Spleen (tissue), 11 donors: Measurements from ENCODE around the gene FAIM2. TPM values are rescaled to one million over a fixed set of nuclear protein-coding genes. Genes with fewer than 3 reads are reported as not detected.

Source experiments
- DNase-seq: peaks from one replicate; pipeline ENCODE4 v3.0.0-alpha.2; 2020
- H3K27ac ChIP-seq, 8 donors: fragments of 200-600 bp; sonication (generic) in 7 of 8; 1 replicate in 4 of 8; 2 replicates in 4 of 8; pipeline versions ENCODE4 v1.5.0 to v1.8.0; 2016 to 2021; ENCODE audit warnings: inconsistent platforms in 4 of 8, mild to moderate bottlenecking in 4 of 8, moderate library complexity in 1 of 8
- H3K27me3 ChIP-seq, 7 donors: fragments of 200-600 bp; sonication (generic) in 6 of 7; replicated peaks in 1 of 7; 1 replicate in 4 of 7; 2 replicates in 3 of 7; pipeline versions ENCODE4 v1.5.0 to v1.8.0; 2016 to 2021; ENCODE audit warnings: inconsistent platforms in 3 of 7, mild to moderate bottlenecking in 1 of 7
- H3K36me3 ChIP-seq, 6 donors: fragments of 200-600 bp; sonication (generic) in 5 of 6; 1 replicate in 4 of 6; 2 replicates in 2 of 6; pipeline versions ENCODE4 v1.5.0 to v1.8.0; 2016 to 2021; ENCODE audit warnings: inconsistent platforms in 2 of 6
- H3K4me1 ChIP-seq, 6 donors: fragments of 200-600 bp; sonication (generic) in 5 of 6; 1 replicate in 3 of 6; 2 replicates in 3 of 6; pipeline versions ENCODE4 v1.5.0 to v1.8.0; 2016 to 2021; ENCODE audit warnings: inconsistent platforms in 3 of 6
- H3K4me3 ChIP-seq, 8 donors: fragments of 200-600 bp; sonication (generic) in 7 of 8; 1 replicate in 4 of 8; 2 replicates in 4 of 8; pipeline versions ENCODE4 v1.5.0 to v1.8.0; 2016 to 2021; ENCODE audit warnings: inconsistent platforms in 4 of 8, mild to moderate bottlenecking in 4 of 8, moderate library complexity in 2 of 8
- H3K9me3 ChIP-seq, 8 donors: fragments of 200-600 bp; sonication (generic) in 7 of 8; 1 replicate in 4 of 8; 2 replicates in 4 of 8; pipeline versions ENCODE4 v1.5.0 to v1.8.0; 2016 to 2021; ENCODE audit warnings: inconsistent platforms in 4 of 8
- CTCF ChIP-seq, 11 experiments: fragments of 200-600 bp in 7 of 11; fragments of 450-650 bp in 4 of 11; sonication (generic) in 4 of 11; IDR thresholded peaks in 8 of 11; conservative IDR thresholded peaks in 3 of 11; 1 replicate in 7 of 11; 2 replicates in 4 of 11; pipeline versions ENCODE4 v1.4.0 to v1.8.0; 2016 to 2021; ENCODE audit warnings: antibody characterized with exemption in 11 of 11, inconsistent platforms in 4 of 11, mild to moderate bottlenecking in 1 of 11
- POLR2A ChIP-seq, 3 donors: fragments of 450-650 bp; IDR thresholded peaks; one replicate each; pipeline ENCODE4 v1.5.1; 2017; ENCODE audit warnings: antibody characterized with exemption in 3 of 3, mild to moderate bottlenecking in 1 of 3
- POLR2AphosphoS5 ChIP-seq, 3 donors: sonication (generic); formaldehyde crosslinking; IDR thresholded peaks; one replicate each; pipeline ENCODE4 v1.5.1; 2017; ENCODE audit warnings: antibody characterized with exemption in 3 of 3
- WGBS, 5 donors: extraction: QIAGEN DNeasy Blood & Tissue Kit in 3 of 5; methylation state at CpG; one replicate each; pipeline versions ENCODE4 v1.1.5 to v1.1.7; 2013 to 2018; 5-methylcytosine and 5-hydroxymethylcytosine counted together
- intact Hi-C: fragments of 100-400 bp; cut with DNase I; formaldehyde crosslinking; loops from one replicate; pipeline ENCODE4 v1.15.0; 2023; ENCODE audit warnings: low total_unique reads
- polyA plus RNA-seq, 3 donors: library from polyadenylated mRNA; stranded (reverse); fragments of 200-250 nt; gene quantifications; one replicate each; pipeline ENCODE4 v1.2.1, GENCODE V29; 2013
- total RNA-seq, 7 donors: library from RNA; depleted of rRNA in 3 of 7; stranded (reverse); fragments of >200 nt in 3 of 7; fragmentation: NEBNext Ultra II Directional in 4 of 7; extraction: Animal tissue kit (Norgen Biotek cat#: 25700) in 4 of 7; gene quantifications; one replicate each; pipeline versions ENCODE4 v1.1.0 to v1.2.1, GENCODE V29; 2016 to 2021
- donor health status: healthy with polysubstance abuse.
- donor health status: DM: no; HTN: no; CAD: no; lungs with moderate emphysema.
- donor health status: DM: no; HTN: no; CAD: no.
- donor health status: Bipolar disorder and iron deficiency.
- donor health status: healthy.
- donor health status: DM: no; HTN: no; CAD: no.
- donor health status: DM: yes; HTN: yes; CAD: no.

The FAIM2 gene
- total and polyA plus RNA-seq, 10 donors = 0.04 to 3.2 (median 0.47) TPM; not detected in 1

GRCh38 chr12:49891476-49891875, 12.2 kb downstream of the FAIM2 start:
- Histone ChIP-seq H3K36me3 (no peaks in the 10 kb centered on the region), H3K4me1 (peaks cover 0 to 12% (median 0%) of the 10 kb centered on the region in 6 donors), H3K27ac (no peak overlapping the region), H3K4me3 (no peak overlapping the region), H3K9me3 (no peaks in the 10 kb centered on the region), H3K27me3 (peaks cover 0 to 12% (median 0%) of the 10 kb centered on the region in 7 donors)
- no peak for DNase-seq
- TF ChIP-seq POLR2A (IDR thresholded peaks at IDR 0.05) = no peak
- TF ChIP-seq CTCF (IDR thresholded peaks at IDR 0.05 in 8 of 11, conservative IDR thresholded peaks at IDR 0.05 in 3 of 11) = no peak
- no peak for TF ChIP-seq POLR2AphosphoS5 (IDR thresholded peaks at IDR 0.05)
- WGBS, 5 donors = 72 to 87% (median 79%) methylated on average over 6 of the region's 6 CpGs
- intact Hi-C loops = no loop called here

- 59 to 82% (median 71%) methylated on average over 2 of the region's 2 CpGs for WGBS, 5 donors
- TF ChIP-seq POLR2AphosphoS5 (IDR thresholded peaks at IDR 0.05) = no peak
- no peak for TF ChIP-seq POLR2A (IDR thresholded peaks at IDR 0.05)
- no peak for TF ChIP-seq CTCF (IDR thresholded peaks at IDR 0.05 in 8 of 11, conservative IDR thresholded peaks at IDR 0.05 in 3 of 11)
- no peak for DNase-seq
- Histone ChIP-seq H3K27ac (no peak overlapping the region), H3K36me3 (no peaks in the 10 kb centered on the region), H3K4me3 (no peak overlapping the region), H3K4me1 (peaks cover 0 to 13% (median 0%) of the 10 kb centered on the region in 6 donors), H3K9me3 (no peaks in the 10 kb centered on the region), H3K27me3 (peaks cover 0 to 12% (median 0%) of the 10 kb centered on the region in 7 donors)
- intact Hi-C loops = no loop called here
Measured at GRCh38 chr12:49891012-49891411, 12.7 kb downstream of the FAIM2 start.

GRCh38 chr12:49890096-49890461, 13.6 kb downstream of the FAIM2 start:
- WGBS, 5 donors = 81 to 88% (median 85%) methylated on average over 4 of the region's 4 CpGs

More at GRCh38 chr12:49890096-49890461, 13.6 kb downstream of the FAIM2 start:
- no peaks in the 10 kb centered on the region for H3K36me3 ChIP-seq
- no peak for DNase-seq
- intact Hi-C loops = no loop called here
- no peaks in the 10 kb centered on the region for H3K9me3 ChIP-seq
- H3K27ac ChIP-seq = no peak overlapping the region
- peaks cover 0 to 17% (median 0%) of the 10 kb centered on the region in 6 donors for H3K4me1 ChIP-seq
- TF ChIP-seq POLR2AphosphoS5 (IDR thresholded peaks at IDR 0.05) (no peak), CTCF (IDR thresholded peaks at IDR 0.05 in 8 of 11, conservative IDR thresholded peaks at IDR 0.05 in 3 of 11) (no peak), POLR2A (IDR thresholded peaks at IDR 0.05) (no peak)
- H3K27me3 ChIP-seq = peaks cover 0 to 19% (median 0%) of the 10 kb centered on the region in 7 donors
- H3K4me3 ChIP-seq = no peak overlapping the region
